Ishikawa (cell line): ENCODE data around the gene CADPS.

ENCODE experiments used
- CEBPB ChIP-seq: IDR thresholded peaks from 2 replicates; pipeline ENCODE4 v1.6.1; 2012
- FOXM1 ChIP-seq: IDR thresholded peaks from 2 replicates; pipeline ENCODE4 v1.6.1; 2012; ENCODE audit warnings: low read depth, borderline replicate concordance
- NFIC ChIP-seq: IDR thresholded peaks from 2 replicates; pipeline ENCODE4 v1.6.1; 2012
- RAD21 ChIP-seq: IDR thresholded peaks from 2 replicates; pipeline ENCODE4 v1.6.1; 2012; ENCODE audit warnings: low read depth
- TAF1 ChIP-seq: IDR thresholded peaks from 2 replicates; pipeline ENCODE4 v1.6.1; 2012; ENCODE audit warnings: low read depth, mild to moderate bottlenecking
- TCF12 ChIP-seq: IDR thresholded peaks from 2 replicates; pipeline ENCODE4 v1.6.1; 2012; ENCODE audit warnings: low read depth
- YY1 ChIP-seq: IDR thresholded peaks from 2 replicates; pipeline ENCODE4 v1.6.1; 2012; ENCODE audit warnings: low read depth
- TF ChIP-seq, protein P1 (sequence below): IDR thresholded peaks from 2 replicates; pipeline ENCODE4 v1.6.1; 2012
- TF ChIP-seq, protein P2 (sequence below): IDR thresholded peaks from 2 replicates; pipeline ENCODE4 v1.6.1; 2012; ENCODE audit warnings: low read depth, mild to moderate bottlenecking
- TF ChIP-seq, protein P3 (sequence below): IDR thresholded peaks from 2 replicates; pipeline ENCODE4 v1.6.1; 2012

DNA sequence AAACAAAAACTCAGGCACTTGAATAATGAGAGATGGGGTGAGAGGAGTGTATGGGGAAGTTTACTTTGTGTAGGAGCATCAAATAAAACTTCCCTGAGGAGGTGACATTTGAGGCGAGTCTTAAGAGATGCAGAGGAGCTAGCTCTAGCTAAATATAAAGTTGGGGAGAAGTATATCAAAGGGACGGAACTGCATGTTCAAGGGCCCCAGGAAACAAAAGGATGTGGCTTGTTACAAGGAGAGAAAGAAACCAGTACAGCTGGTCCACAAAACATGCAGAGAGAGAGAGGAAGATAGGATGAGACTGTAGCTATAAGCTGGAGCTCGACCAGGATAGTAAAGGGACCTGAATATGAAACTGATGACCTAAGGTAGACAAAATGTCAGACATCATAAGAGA, 519.5 kb downstream of the CADPS start:
- TF ChIP-seq RAD21 (no peak), NFIC (no peak), TAF1 (no peak), TCF12 (no peak), YY1 (no peak), CEBPB (no peak), FOXM1 (no peak)
- TF ChIP-seq, protein P1, sequence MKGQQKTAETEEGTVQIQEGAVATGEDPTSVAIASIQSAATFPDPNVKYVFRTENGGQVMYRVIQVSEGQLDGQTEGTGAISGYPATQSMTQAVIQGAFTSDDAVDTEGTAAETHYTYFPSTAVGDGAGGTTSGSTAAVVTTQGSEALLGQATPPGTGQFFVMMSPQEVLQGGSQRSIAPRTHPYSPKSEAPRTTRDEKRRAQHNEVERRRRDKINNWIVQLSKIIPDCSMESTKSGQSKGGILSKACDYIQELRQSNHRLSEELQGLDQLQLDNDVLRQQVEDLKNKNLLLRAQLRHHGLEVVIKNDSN = no peak
- TF ChIP-seq, protein P2, sequence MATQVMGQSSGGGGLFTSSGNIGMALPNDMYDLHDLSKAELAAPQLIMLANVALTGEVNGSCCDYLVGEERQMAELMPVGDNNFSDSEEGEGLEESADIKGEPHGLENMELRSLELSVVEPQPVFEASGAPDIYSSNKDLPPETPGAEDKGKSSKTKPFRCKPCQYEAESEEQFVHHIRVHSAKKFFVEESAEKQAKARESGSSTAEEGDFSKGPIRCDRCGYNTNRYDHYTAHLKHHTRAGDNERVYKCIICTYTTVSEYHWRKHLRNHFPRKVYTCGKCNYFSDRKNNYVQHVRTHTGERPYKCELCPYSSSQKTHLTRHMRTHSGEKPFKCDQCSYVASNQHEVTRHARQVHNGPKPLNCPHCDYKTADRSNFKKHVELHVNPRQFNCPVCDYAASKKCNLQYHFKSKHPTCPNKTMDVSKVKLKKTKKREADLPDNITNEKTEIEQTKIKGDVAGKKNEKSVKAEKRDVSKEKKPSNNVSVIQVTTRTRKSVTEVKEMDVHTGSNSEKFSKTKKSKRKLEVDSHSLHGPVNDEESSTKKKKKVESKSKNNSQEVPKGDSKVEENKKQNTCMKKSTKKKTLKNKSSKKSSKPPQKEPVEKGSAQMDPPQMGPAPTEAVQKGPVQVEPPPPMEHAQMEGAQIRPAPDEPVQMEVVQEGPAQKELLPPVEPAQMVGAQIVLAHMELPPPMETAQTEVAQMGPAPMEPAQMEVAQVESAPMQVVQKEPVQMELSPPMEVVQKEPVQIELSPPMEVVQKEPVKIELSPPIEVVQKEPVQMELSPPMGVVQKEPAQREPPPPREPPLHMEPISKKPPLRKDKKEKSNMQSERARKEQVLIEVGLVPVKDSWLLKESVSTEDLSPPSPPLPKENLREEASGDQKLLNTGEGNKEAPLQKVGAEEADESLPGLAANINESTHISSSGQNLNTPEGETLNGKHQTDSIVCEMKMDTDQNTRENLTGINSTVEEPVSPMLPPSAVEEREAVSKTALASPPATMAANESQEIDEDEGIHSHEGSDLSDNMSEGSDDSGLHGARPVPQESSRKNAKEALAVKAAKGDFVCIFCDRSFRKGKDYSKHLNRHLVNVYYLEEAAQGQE = no peak
- TF ChIP-seq, protein P3, sequence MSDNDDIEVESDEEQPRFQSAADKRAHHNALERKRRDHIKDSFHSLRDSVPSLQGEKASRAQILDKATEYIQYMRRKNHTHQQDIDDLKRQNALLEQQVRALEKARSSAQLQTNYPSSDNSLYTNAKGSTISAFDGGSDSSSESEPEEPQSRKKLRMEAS = no peak
